ENCODE measurements around the gene DLX3. TPM values are rescaled to one million over a fixed set of nuclear protein-coding genes. Genes with fewer than 3 reads are reported as not detected.

The DLX3 gene
- total RNA-seq, 1 donor from 2014 or later: 0.04 TPM

DNA sequence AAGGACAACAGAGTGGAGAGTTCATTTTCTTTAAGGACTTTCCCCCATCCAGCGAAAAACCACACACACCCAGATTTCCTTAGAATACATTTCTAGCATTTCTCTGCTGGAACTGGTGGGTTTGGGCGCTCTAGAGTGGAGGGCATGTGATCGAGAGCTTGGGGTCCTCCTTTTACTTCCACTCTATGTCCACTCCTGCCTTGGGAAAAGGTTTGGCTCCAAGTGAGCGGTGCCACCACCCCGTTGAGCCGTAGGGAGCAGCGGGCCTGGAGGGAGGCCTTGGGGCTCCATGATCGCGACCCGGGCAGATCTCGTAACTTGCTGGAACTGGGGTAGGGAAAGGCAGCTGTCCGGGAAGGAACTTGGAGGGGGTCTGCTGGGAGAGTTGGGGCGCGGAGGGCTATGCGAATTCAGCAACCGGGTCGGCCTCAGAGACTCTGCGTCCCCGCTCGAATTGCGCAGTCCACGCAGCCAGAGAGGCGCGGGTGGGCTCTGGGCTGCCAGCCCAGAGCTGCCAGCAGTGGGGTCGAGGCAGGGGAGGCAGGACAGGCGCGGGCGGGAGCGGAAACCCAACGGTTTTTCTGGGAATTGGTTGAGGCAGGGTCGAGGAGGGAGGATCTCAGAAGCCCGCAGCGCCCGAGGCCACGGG, 23.7 kb downstream of the DLX3 start:
- no peaks in the 10 kb centered on the region for H3K36me3 ChIP-seq
- H2AFZ ChIP-seq (replicated peaks): no peak overlapping the region
- peak; percentile 94 for TF ChIP-seq EZH2 (IDR thresholded peaks at IDR 0.05)
- TF ChIP-seq CTCF (IDR thresholded peaks at IDR 0.05): no peak
- H3K9me3 Mint-ChIP-seq: peaks cover 9% of the 10 kb centered on the region
- peaks cover 91% of the 10 kb centered on the region for H3K27me3 Mint-ChIP-seq (ENCODE audit: insufficient read depth, low read depth)
- peak overlapping the region; percentile 64 for H3K4me2 ChIP-seq
- peak overlapping the region; percentile 31 for H3K4me3 ChIP-seq
- no peak overlapping the region for H3K27ac Mint-ChIP-seq
- no peaks in the 10 kb centered on the region for H3K9me3 ChIP-seq (ENCODE audit: low read depth)
- H3K27ac ChIP-seq: no peak overlapping the region
- H3K79me2 ChIP-seq (ENCODE audit: low read depth): no peaks in the 10 kb centered on the region
- no peak overlapping the region for H3K9ac ChIP-seq
- H3K36me3 Mint-ChIP-seq: no peaks in the 10 kb centered on the region
- no peak for DNase-seq (ENCODE audit: low spot score)
- peaks cover 42% of the 10 kb centered on the region for H4K20me1 ChIP-seq (ENCODE audit: low read depth)
- peaks cover 56% of the 10 kb centered on the region for H3K4me1 ChIP-seq
- peaks cover 99% of the 10 kb centered on the region for H3K27me3 ChIP-seq
- peaks cover 22% of the 10 kb centered on the region for H3K4me1 Mint-ChIP-seq
- H3F3A ChIP-seq (ENCODE audit: low read depth): peaks cover 34% of the 10 kb centered on the region
- H3K4me3 Mint-ChIP-seq: peak overlapping the region; percentile 67

DNA sequence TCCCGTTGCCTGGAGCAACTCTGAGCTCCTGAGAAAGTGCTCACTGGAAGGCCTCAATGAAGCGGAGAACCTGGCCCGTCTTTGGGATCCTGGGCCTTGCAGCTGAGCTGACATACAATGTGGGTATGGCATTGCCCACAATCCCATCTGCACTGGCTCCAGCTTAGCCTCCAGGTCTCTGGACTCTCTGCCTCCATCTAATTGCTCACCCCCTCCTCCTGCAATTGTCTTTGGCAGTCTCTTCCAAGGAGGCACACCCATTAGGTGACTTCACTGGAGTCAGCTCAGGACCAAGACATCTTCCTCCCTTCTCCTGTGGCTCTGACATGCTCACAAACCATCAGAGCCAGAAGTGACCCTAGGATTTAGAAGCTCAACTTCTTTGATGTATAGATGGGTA, 24.5 kb downstream of the DLX3 start:
- H3K9ac ChIP-seq: no peak overlapping the region
- H3F3A ChIP-seq (ENCODE audit: low read depth): peaks cover 30% of the 10 kb centered on the region
- H3K27ac Mint-ChIP-seq: no peak overlapping the region
- no peak overlapping the region for H2AFZ ChIP-seq (replicated peaks)
- no peaks in the 10 kb centered on the region for H3K36me3 Mint-ChIP-seq
- H4K20me1 ChIP-seq (ENCODE audit: low read depth): peaks cover 50% of the 10 kb centered on the region
- TF ChIP-seq EZH2phosphoT487 (IDR thresholded peaks at IDR 0.05): no peak
- TF ChIP-seq EZH2 (IDR thresholded peaks at IDR 0.05): no peak
- TF ChIP-seq CTCF (IDR thresholded peaks at IDR 0.05): no peak
- H3K4me2 ChIP-seq: no peak overlapping the region
- DNase-seq (ENCODE audit: low spot score): no peak
- peaks cover 11% of the 10 kb centered on the region for H3K9me3 Mint-ChIP-seq
- H3K4me3 Mint-ChIP-seq: peak overlapping the region; percentile 67
- H3K27me3 ChIP-seq: peaks cover 100% of the 10 kb centered on the region
- no peaks in the 10 kb centered on the region for H3K36me3 ChIP-seq
- H3K9me3 ChIP-seq (ENCODE audit: low read depth): no peaks in the 10 kb centered on the region
- no peak overlapping the region for H3K27ac ChIP-seq
- peaks cover 52% of the 10 kb centered on the region for H3K4me1 ChIP-seq
- peaks cover 95% of the 10 kb centered on the region for H3K27me3 Mint-ChIP-seq (ENCODE audit: insufficient read depth, low read depth)
- no peaks in the 10 kb centered on the region for H3K79me2 ChIP-seq (ENCODE audit: low read depth)
- peaks cover 23% of the 10 kb centered on the region for H3K4me1 Mint-ChIP-seq
- no peak overlapping the region for H3K4me3 ChIP-seq

- no peak overlapping the region for H3K27ac ChIP-seq
- H3K4me3 ChIP-seq: peak overlapping the region; percentile 57
- peaks cover 32% of the 10 kb centered on the region for H3F3A ChIP-seq (ENCODE audit: low read depth)
- no peaks in the 10 kb centered on the region for H3K36me3 ChIP-seq
- no peak overlapping the region for H3K27ac Mint-ChIP-seq
- H3K36me3 Mint-ChIP-seq: no peaks in the 10 kb centered on the region
- peaks cover 11% of the 10 kb centered on the region for H3K9me3 Mint-ChIP-seq
- peak overlapping the region; percentile 94 for H3K4me2 ChIP-seq
- peaks cover 27% of the 10 kb centered on the region for H3K4me1 Mint-ChIP-seq
- H3K9me3 ChIP-seq (ENCODE audit: low read depth): no peaks in the 10 kb centered on the region
- H3K4me3 Mint-ChIP-seq: peak overlapping the region; percentile 67
- H4K20me1 ChIP-seq (ENCODE audit: low read depth): peaks cover 56% of the 10 kb centered on the region
- DNase-seq (ENCODE audit: low spot score): no peak
- H2AFZ ChIP-seq (replicated peaks): no peak overlapping the region
- H3K4me1 ChIP-seq: peaks cover 53% of the 10 kb centered on the region
- H3K27me3 Mint-ChIP-seq (ENCODE audit: insufficient read depth, low read depth): peaks cover 94% of the 10 kb centered on the region
- no peaks in the 10 kb centered on the region for H3K79me2 ChIP-seq (ENCODE audit: low read depth)
- H3K27me3 ChIP-seq: peaks cover 100% of the 10 kb centered on the region
- H3K9ac ChIP-seq: no peak overlapping the region
- TF ChIP-seq CTCF (IDR thresholded peaks at IDR 0.05) (no peak), EZH2phosphoT487 (IDR thresholded peaks at IDR 0.05) (peak; percentile 6), EZH2 (IDR thresholded peaks at IDR 0.05) (peak; percentile 64)
These were observed 25.1 kb downstream of the DLX3 start for GRCh38 chr17:49969795-49970389.

All from neural progenitor cell (in vitro differentiated cells).